ENCODE results near the gene MTA3.
"Not testable (repeated sequence)": the region's sequence is repeated elsewhere in the genome, so short reads cannot be mapped to it uniquely, and the experiment has no call there.

MTA3 gene

DNA sequence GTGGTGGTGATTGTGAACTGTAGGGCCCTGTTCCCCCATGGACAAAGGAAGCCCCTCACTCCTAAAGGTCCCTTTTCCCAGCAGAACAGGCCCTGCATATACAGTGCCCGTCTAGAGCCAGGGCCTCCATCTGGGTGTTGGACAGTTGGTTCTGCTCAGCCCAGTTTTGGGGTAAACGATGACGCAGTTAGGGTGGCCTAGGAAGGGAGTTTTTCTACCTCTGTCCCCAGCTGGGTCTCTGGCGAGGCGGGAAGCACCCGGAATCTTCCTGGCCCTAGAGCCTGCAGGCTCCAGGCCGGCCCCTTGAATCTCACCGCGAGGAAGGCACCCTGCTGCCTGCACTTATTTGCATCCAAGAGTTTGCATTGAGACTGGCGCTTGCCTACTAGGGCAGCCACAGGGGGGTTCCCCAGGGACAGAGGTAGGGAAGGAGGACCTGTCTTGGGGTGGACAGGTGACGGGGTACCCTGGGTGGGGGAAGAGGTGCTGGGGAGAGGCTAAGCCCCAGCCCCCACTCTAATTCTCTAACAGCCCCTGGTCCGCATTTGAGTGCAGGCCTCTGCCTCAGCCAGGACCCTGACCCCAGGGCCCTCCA lies 529 bp upstream of the MTA3 start:
- FAIRE-seq, result no peak

DNA sequence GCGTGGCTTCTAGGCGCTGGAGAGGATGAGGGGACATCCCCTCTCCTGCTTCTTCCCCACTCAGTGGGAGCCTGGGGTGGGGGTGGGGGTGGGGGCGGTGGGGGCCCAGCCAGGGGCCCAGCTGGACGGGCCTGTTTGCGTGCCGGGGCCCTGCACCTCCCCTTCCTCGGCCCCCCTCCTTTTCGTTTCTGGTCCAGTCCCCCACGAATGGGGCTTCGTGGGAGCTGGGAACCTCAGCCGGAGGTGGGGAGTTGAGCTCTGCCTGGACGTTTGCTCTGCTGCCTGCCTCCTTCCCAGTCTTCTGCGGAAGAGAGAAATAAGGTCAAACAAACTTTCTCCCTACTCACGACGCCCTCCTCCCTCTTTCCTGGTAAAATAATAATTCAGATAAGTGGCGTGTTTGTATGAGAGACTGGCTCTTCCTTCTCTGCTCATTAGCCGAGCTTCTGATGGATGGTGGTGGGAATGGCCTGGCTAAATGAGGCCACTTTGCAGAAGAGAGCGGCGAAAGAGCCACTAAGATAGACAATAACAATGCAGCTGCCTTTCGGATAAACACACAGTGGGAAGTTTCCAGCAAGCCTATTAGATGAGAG lies 782 bp downstream of the MTA3 start:
- FAIRE-seq, result no peak

DNA sequence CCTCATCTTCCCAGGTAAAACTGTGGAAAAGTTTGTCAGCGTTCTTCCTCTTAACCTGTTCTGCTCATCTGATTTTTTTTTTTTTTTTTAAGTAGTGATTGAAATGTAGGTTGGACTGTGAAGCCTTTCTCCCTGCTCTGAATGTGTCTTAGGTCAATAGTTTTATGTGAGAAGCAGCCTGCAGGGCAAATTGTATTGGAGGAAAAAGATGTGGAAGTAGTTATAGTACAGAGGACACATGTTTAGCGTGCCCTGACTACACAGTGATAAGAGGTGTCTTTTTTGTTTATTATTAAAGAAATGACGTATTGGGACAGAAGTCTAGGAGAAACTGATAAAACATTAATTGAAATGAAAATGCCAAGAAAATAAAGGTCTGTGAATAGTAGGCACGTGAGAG lies 1.5 kb downstream of the MTA3 start:
- no peak for FAIRE-seq

DNA sequence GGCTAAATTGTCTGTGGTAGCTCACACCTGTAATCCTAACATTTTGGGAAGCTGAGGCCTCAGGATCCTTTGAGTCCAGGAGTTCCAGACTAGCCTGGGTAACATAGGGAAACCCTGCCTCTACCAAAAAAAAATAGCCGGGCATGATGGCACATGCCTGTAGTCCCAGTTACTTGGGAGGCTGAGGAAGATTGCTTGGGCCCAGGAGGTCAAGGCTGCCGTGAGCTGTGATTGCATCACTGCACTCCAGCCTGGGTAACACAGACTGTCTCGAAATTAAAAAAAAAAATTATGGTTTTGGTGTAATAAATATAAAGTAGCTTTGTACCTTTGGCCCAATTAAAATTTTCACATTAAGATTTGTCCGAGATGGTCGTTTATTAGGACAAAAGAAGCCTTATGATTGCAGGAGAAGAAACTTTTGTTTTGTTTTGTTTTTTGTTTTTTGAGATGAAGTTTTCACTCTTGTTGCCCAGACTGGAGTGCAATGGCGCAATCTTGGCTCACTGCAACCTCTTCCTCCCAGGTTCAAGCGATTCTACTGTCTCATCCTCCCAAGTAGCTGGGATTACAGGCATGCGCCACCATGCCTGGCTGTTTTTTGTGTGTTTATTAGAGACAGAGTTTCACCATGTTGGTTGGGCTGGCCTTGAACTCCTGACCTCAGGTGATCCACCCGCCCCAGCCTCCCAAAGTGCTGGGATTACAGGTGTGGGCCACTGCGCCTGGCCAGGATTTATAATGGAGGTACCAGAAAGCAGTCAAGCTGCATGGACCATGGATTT lies 4.1 kb downstream of the MTA3 start:
- no peak for FAIRE-seq

DNA sequence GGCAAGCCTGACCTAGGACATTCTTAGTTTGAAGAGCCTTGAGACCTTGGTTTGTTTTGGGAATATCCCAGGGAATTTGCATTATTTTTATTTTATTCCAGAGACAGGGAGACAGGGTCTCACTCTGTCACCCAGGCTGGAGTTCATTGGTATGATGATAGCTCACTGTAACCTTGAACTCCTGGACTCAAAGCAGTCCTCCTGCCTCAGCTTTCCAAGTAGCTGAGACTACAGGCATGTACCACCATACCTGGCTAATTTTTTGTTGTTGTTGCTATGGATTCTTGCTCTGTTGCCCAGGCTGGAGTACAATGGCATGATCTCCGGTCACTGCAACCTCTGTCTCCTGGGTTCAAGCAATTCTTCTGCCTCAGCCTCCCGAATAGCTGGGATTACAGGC lies 4.8 kb downstream of the MTA3 start:
- no peak for FAIRE-seq

DNA sequence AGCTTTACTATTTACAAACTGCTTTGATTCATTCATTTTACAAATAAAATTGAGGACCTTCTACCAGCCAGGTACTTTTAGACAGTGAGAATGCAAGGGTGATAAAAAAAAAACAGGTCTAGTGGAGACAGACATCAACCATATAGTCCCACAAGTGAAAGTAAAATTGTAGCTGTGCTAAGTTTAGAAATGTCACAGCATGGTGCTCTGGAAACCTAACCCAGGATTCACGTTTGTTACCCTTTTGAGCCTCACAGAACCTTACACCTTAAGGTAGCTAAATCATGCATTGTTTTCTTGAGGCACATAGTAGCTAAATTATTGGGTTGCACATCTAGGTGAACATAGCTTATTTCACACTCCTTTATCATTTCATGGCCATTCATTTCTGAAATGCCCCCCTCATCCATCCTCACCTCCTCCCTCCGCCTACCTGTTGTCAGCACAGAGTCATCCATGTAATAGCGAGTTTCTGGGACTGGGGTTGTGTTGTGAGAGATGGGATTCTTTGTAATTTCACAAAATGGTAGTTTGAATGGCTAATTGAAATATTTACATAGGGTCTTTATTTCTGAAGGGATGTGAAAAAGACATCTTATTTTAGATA lies 7.1 kb downstream of the MTA3 start:
- FAIRE-seq, result no peak

GRCh38 chr2:42578621-42579020 lies 10.2 kb downstream of the MTA3 start:
- FAIRE-seq, result no peak

GRCh38 chr2:42581257-42581656 lies 12.8 kb downstream of the MTA3 start:
- FAIRE-seq, result no peak

DNA sequence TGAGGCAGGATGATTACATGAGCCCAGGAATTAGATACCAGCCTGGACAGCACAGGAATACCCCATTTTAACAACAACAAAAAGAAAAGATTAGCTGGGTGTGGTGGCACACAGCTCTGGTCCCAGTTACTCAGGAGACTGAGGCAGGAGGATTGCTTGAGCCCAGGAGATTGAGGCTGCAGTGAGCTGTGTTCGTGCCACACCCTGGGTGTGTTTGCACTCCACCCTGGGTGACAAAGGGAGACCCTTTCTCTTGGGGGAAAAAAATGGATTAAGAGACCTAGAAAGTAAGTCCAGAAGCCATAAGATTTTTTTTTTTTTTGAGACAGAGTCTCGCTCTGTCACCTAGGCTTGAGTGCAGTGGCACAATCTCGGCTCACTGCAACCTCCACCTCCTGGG lies 16.2 kb downstream of the MTA3 start:
- not testable (repeated sequence) for FAIRE-seq

GRCh38 chr2:42585779-42586178 lies 17.3 kb downstream of the MTA3 start:
- no peak for FAIRE-seq

- no peak for FAIRE-seq
Observed at GRCh38 chr2:42587526-42588117, 19.2 kb downstream of the MTA3 start.

- FAIRE-seq, result no peak
Observed at GRCh38 chr2:42588121-42588520, 19.7 kb downstream of the MTA3 start.

DNA sequence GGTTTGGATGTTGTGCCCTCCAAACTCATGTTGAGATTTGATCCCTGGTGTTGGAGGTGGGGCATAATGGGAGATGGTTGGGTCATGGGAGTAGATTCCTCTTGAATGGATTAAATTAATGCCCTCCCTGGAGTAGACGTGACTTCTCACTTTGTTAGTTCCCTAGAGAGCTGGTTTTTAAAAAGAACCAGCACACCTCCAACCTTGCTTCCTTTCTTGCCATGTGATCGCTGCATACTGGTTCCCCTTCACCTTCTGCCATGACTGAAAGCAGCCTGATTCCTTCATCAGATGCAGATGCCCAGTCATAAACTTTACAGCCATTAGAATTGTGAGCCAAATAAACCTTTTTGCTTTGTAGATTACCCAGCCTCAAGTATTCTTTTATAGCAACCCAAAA lies 21.7 kb downstream of the MTA3 start:
- no peak for FAIRE-seq

DNA sequence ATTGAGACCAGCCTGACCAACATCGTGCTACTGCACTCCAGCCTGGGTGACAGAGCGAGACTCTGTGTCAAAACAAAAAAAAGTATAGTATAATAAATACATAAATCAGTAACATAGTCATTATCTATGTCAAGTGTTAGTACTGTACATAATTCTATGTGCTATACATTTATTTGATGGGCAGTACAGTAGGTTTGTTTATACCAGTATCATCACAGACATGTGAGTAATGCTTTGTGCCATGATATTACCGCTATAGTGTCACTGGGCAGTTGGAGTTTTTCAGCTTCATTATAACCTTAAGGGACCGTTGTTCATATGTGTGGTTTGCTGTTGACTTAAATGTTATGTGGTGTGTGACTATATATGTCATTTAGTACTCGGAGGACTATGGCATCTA lies 24.9 kb downstream of the MTA3 start:
- no peak for FAIRE-seq

DNA sequence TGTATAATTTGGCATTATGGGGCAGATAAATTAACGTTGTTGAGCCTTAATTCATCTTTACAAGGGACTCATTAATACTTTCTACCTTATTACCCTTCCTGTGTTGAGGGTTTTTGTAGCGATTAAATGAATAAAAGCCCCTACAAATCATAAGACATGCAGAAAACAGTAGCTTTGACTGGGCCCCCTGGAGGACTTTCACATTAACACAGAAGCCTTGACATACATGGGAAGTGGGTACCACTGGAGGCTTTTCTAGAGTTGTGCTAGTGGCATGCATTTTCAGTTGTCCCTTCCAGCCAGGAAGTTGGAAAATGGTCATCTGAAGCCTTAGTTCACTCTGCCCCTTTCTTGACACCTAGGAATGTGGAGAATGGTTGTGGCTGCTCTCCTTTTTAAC lies 30.2 kb downstream of the MTA3 start:
- FAIRE-seq, result no peak

DNA sequence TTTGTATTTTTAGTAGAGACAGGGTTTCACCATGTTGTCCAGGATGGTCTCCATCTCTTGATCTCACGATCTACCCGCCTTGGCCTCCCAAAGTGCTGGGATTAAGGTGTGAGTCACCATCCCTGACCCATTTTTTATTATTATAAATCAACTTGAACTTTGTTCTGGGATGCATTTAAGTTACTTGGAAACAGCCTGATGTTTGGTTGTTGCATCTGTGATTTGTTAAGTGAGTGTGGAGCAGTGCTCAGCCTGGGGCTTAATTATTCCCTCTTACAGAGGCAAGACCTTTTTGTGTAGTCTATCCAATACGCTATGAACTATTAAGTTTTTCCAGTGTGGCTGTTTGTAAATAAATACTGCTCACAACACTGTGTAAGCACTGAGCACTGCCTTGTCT lies 32.6 kb downstream of the MTA3 start:
- FAIRE-seq, result no peak

DNA sequence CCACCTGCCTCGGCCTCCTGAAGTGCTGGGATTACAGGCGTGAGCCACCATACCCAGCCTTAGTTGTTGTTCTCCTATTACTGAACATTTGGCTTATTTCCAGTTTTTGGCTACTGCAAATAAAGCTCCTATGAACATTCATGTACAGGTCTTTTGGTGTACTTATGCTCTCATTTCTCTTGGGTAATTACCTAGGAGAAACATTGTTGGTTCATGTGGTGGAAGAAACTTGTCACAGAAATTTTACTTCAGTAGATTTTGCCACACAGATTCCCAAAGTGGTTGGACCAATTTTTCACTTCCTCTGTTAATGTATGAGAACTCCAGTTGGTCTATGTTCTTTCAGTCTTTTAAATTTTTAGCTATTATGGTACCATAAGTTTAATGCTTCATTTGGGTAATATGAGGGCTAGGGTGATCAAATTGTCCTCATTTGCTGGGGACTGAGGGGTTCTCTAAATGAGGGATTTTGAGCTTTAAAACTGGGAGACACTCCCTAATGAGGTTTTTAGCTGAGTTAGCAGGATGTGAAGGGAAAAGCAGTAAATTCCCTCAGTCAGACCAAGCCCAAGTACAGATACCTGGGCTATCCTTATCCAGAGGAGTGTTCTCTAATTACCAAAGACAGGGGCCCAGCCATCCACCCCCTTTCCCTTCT lies 33.9 kb downstream of the MTA3 start:
- no peak for FAIRE-seq

GRCh38 chr2:42602876-42603219 lies 34.4 kb downstream of the MTA3 start:
- no peak for FAIRE-seq

DNA sequence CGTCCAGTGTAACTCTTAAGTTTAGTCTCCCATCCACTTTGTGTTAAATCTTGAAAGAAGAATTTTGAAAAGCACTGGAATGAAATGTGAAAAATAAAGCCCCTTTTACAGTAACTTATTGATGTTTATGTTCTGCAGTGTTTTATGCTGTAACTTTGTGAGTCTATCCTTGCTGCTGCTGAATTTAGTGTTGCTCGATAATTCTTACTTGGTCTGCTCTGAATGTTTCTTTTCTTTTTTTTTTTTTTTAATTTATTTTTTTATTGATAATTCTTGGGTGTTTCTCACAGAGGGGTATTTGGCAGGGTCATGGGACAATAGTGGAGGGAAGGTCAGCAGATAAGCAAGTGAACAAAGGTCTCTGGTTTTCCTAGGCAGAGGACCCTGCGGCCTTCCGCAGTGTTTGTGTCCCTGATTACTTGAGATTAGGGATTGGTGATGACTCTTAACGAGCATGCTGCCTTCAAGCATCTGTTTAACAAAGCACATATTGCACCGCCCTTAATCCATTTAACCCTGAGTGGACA lies 36.0 kb downstream of the MTA3 start:
- FAIRE-seq, result not testable (repeated sequence)

- not testable (repeated sequence) for FAIRE-seq
Observed at GRCh38 chr2:42606166-42606565, 37.7 kb downstream of the MTA3 start.

GRCh38 chr2:42607101-42607637 lies 38.7 kb downstream of the MTA3 start:
- no peak for FAIRE-seq

GRCh38 chr2:42613281-42614064 lies 45.0 kb downstream of the MTA3 start:
- FAIRE-seq, result no peak
